Measurements from ENCODE around the gene ABHD6.
A peak's percentile ranks its signal among the peaks of the same experiment; 100 is the strongest.

The ABHD6 gene

DNA sequence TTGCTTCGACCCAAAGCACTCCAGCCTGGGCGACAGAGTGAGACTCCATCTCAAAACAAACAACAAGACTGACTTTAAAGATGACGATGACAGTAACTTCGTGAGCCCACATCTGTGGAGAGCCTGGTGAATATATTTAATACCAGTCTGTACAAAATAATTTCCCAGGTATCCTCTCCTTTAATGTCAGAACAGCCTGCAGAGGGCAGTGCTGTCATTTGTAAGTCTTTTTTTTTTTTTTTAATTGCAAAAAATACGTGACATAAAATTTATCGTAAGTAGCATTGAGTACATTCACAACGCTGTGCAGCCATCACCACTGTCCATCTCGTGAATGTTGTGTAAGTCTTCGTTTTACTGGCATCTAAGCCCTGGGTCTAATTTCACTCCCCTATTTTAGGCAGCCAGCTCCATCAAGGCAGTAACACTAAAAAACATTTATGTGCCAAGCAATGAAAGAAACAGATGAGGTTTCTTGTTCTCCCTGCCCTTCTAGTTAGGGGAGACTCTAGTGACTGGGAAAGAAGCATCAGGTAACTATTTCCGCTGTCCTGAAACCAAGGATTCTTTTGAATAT is 70.1 kb downstream of the ABHD6 start:
- peaks cover 18% of the 10 kb centered on the region in 2 donors for H3K4me1 ChIP-seq (ENCODE audit: control insufficient read depth in 2 of 2, insufficient read depth in 2 of 2, low read length in 2 of 2)
- H3K36me3 ChIP-seq (ENCODE audit: control insufficient read depth in 2 of 2, insufficient read depth in 2 of 2, low read length in 2 of 2): peaks cover 25 to 29% of the 10 kb centered on the region in 2 donors
- H3K4me3 ChIP-seq (ENCODE audit: low read length in 2 of 2): peak overlapping the region; percentile 96 to 97
- H3K9me3 ChIP-seq (ENCODE audit: control insufficient read depth in 2 of 2, low read length in 2 of 2): no peaks in the 10 kb centered on the region
- peak overlapping the region in 1 of 2 donors; percentile 98 for H3K27ac ChIP-seq (ENCODE audit: low read depth in 2 of 2, low read length in 2 of 2)
- no peaks in the 10 kb centered on the region for H3K27me3 ChIP-seq (ENCODE audit: control insufficient read depth in 2 of 2, insufficient read depth in 2 of 2, low read length in 2 of 2)
- peak overlapping the region; percentile 92 to 97 for H3K9ac ChIP-seq (ENCODE audit: low read depth in 1 of 2, low read length in 2 of 2)

DNA sequence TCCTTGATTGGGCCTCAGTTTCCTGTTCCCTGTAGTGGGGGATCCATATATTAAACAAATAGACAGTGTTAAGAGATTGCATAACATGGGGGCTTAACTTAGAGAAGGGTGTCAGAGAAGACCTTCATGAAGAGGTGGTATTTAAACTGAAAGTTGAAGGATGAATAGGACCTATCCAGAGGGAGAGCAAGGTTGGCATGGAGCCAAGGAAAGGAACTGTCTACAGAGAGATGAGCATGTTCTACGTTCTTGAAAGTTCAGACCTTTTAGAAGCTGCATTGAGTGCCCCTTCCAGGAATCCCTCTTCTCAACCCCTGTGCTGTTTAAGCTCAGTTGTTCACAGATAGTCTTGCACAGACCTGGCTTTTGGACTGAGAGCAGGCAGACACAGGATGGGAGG is 71.1 kb downstream of the ABHD6 start:
- peaks cover 18% of the 10 kb centered on the region in 2 donors for H3K4me1 ChIP-seq (ENCODE audit: control insufficient read depth in 2 of 2, insufficient read depth in 2 of 2, low read length in 2 of 2)
- H3K9ac ChIP-seq (ENCODE audit: low read depth in 1 of 2, low read length in 2 of 2): peak overlapping the region in 1 of 2 donors; percentile 42
- H3K36me3 ChIP-seq (ENCODE audit: control insufficient read depth in 2 of 2, insufficient read depth in 2 of 2, low read length in 2 of 2): peaks cover 28 to 29% of the 10 kb centered on the region in 2 donors
- no peak overlapping the region for H3K27ac ChIP-seq (ENCODE audit: low read depth in 2 of 2, low read length in 2 of 2)
- peak overlapping the region in 1 of 2 donors; percentile 5 for H3K4me3 ChIP-seq (ENCODE audit: low read length in 2 of 2)
- H3K27me3 ChIP-seq (ENCODE audit: control insufficient read depth in 2 of 2, insufficient read depth in 2 of 2, low read length in 2 of 2): no peaks in the 10 kb centered on the region
- no peaks in the 10 kb centered on the region for H3K9me3 ChIP-seq (ENCODE audit: control insufficient read depth in 2 of 2, low read length in 2 of 2)

DNA sequence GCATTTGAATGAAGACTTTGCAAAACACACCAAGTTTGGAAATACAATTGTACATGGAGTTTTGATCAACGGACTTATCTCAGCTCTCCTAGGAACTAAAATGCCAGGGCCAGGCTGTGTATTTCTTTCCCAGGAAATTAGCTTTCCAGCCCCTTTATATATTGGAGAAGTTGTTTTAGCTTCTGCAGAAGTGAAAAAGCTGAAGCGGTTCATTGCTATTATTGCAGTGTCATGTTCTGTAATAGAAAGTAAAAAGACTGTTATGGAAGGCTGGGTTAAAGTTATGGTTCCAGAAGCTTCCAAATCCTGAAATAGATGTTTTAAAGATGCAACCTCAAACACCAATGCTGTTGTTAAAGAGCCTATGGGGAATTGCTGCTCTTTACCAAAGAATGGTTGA is 80.2 kb downstream of the ABHD6 start:
- Histone ChIP-seq H3K36me3 (ENCODE audit: control insufficient read depth in 2 of 2, insufficient read depth in 2 of 2, low read length in 2 of 2) (peaks cover 28 to 49% of the 10 kb centered on the region in 2 donors), H3K4me3 (ENCODE audit: low read length in 2 of 2) (no peak overlapping the region), H3K27me3 (ENCODE audit: control insufficient read depth in 2 of 2, insufficient read depth in 2 of 2, low read length in 2 of 2) (no peaks in the 10 kb centered on the region), H3K4me1 (ENCODE audit: control insufficient read depth in 2 of 2, insufficient read depth in 2 of 2, low read length in 2 of 2) (no peaks in the 10 kb centered on the region), H3K9me3 (ENCODE audit: control insufficient read depth in 2 of 2, low read length in 2 of 2) (no peaks in the 10 kb centered on the region), H3K9ac (ENCODE audit: low read depth in 1 of 2, low read length in 2 of 2) (no peak overlapping the region), H3K27ac (ENCODE audit: low read depth in 2 of 2, low read length in 2 of 2) (no peak overlapping the region)

DNA sequence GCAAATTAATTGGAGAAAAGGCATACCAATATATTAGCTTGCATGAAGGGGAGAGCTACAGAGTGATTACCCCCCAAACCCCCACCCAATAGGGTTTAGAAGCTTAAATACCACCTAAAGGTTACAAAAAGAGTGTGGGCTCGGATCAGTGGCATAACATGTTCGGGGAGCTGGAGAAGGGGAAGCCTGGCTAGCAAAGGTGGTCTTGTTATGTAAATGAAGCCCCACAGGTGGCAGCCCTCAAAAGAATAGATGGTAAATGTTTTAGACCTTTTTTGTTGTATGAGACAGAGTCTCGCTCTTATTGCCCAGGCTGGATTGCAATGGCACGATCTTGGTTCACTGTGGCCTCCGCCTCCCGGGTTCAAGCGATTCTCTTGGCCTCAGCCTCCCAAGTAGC is 84.2 kb downstream of the ABHD6 start:
- H3K9me3 ChIP-seq (ENCODE audit: control insufficient read depth in 2 of 2, low read length in 2 of 2): no peaks in the 10 kb centered on the region
- H3K4me1 ChIP-seq (ENCODE audit: control insufficient read depth in 2 of 2, insufficient read depth in 2 of 2, low read length in 2 of 2): peaks cover 6 to 11% of the 10 kb centered on the region in 2 donors
- no peak overlapping the region for H3K9ac ChIP-seq (ENCODE audit: low read depth in 1 of 2, low read length in 2 of 2)
- H3K4me3 ChIP-seq (ENCODE audit: low read length in 2 of 2): no peak overlapping the region
- no peak overlapping the region for H3K27ac ChIP-seq (ENCODE audit: low read depth in 2 of 2, low read length in 2 of 2)
- H3K36me3 ChIP-seq (ENCODE audit: control insufficient read depth in 2 of 2, insufficient read depth in 2 of 2, low read length in 2 of 2): peaks cover 14 to 23% of the 10 kb centered on the region in 2 donors
- no peaks in the 10 kb centered on the region for H3K27me3 ChIP-seq (ENCODE audit: control insufficient read depth in 2 of 2, insufficient read depth in 2 of 2, low read length in 2 of 2)

DNA sequence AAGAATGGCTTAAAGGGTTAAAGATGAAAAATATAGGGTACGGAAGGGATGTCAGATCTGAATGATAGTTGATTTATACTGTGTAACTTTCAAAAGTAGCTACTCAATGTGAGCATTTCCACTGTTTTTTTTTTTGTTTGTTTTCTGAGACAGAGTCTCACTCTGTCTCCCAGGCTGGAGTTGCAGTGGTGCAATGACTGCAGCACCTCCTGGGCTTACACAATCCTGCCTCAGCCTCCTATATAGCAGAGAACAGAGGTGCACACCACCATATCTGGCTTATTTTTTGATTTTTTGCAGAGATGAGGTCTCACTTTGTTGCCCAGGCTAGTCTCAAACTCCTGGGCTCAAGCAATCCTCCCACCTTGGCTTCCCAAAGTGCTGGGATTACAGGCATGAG is 85.2 kb downstream of the ABHD6 start:
- Histone ChIP-seq H3K36me3 (ENCODE audit: control insufficient read depth in 2 of 2, insufficient read depth in 2 of 2, low read length in 2 of 2) (peaks cover 6 to 14% of the 10 kb centered on the region in 2 donors), H3K27me3 (ENCODE audit: control insufficient read depth in 2 of 2, insufficient read depth in 2 of 2, low read length in 2 of 2) (no peaks in the 10 kb centered on the region), H3K4me1 (ENCODE audit: control insufficient read depth in 2 of 2, insufficient read depth in 2 of 2, low read length in 2 of 2) (peaks cover 6 to 11% of the 10 kb centered on the region in 2 donors), H3K27ac (ENCODE audit: low read depth in 2 of 2, low read length in 2 of 2) (no peak overlapping the region), H3K9me3 (ENCODE audit: control insufficient read depth in 2 of 2, low read length in 2 of 2) (no peaks in the 10 kb centered on the region), H3K4me3 (ENCODE audit: low read length in 2 of 2) (no peak overlapping the region), H3K9ac (ENCODE audit: low read depth in 1 of 2, low read length in 2 of 2) (no peak overlapping the region)

DNA sequence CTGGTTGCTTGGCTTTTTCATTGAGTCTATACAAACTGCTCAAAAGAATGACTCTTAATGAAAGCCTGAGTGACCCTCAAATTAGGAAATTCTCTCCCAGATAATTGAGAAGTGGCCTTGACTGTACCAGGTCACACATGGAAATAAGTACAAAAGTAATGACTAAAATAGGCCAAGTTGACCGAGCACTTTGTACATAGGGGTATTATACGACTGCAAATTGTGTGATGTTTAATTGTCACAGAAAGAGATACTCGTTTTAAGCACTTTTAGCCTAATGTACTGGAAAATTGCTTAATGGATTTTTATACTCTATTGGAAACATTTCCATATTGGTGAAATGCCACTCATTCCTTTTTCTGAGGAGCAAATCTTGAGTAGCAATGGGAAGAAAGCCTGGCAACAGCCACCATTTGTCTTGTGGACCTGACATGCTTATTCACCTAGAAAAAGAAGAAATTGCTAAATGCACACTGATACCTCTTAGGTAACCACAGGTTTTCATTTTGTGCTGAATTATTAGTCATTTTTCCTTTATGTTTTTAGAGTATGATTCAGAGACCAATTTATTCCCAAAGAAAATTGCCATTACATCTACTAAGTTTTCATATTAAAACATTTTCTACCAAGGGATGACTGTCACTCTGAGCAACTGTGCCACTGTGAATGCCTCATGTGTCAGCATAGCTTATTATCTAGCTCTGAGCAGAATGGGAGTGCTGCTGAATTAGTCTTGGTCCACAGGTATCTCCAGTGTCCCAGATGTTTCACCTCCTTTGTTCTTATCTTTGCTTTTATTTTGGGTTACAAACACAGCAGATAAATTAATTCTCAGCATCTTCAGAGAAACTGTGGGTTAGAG is 86.2 kb downstream of the ABHD6 start:
- no peak overlapping the region for H3K27ac ChIP-seq (ENCODE audit: low read depth in 2 of 2, low read length in 2 of 2)
- H3K27me3 ChIP-seq (ENCODE audit: control insufficient read depth in 2 of 2, insufficient read depth in 2 of 2, low read length in 2 of 2): no peaks in the 10 kb centered on the region

DNA sequence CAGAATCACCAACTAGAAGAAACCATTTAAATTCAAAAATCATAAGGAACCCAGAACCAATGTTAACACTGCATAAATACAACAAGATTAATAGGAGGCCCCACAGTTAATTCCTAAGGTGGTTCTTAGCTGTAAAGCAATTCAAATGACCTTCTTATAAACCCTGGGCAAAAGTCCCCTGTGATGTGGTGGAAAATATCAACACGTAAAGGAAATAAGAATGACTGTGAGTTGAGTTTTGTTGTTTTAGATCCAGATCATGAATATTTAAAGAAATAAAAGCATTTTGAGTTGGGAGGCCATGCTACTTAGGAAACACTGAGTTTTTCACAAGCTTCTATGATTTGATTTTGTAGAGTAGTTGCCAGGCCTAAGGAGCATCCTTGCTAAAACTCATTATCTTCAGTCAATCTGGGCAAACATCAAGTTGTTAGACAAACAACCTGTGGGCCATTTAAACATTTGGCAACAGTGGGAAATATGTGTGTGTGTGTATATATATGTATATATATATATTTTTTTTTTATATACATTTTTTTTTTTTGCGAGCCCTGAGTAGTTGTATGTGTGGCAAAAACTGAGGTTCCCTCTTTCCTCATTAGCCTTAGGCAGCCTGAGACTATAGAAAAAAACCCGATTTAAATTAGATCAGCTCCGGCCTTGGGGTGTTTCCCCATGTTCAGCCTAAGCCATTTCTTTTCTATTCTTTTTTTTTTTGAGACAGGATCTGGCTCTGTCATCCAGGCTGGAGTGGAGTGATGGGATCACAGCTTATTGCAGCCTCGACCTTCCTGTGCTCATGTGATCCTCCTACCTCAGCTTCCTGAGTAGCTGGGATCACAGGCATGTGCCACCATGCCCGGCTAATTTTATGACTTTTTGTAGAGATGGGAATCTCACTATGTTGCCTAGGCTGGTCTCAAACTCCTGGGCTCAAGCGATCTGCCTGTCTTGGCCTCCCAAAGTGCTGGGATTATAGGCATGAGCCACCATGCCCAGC is 87.1 kb downstream of the ABHD6 start:
- peaks cover 0 to 2% of the 10 kb centered on the region in 2 donors for H3K36me3 ChIP-seq (ENCODE audit: control insufficient read depth in 2 of 2, insufficient read depth in 2 of 2, low read length in 2 of 2)
- H3K27me3 ChIP-seq (ENCODE audit: control insufficient read depth in 2 of 2, insufficient read depth in 2 of 2, low read length in 2 of 2): no peaks in the 10 kb centered on the region
- H3K4me3 ChIP-seq (ENCODE audit: low read length in 2 of 2): peak overlapping the region in 1 of 2 donors; percentile 33
- peak overlapping the region in 1 of 2 donors; percentile 34 for H3K9ac ChIP-seq (ENCODE audit: low read depth in 1 of 2, low read length in 2 of 2)
- no peaks in the 10 kb centered on the region for H3K9me3 ChIP-seq (ENCODE audit: control insufficient read depth in 2 of 2, low read length in 2 of 2)
- peaks cover 6 to 11% of the 10 kb centered on the region in 2 donors for H3K4me1 ChIP-seq (ENCODE audit: control insufficient read depth in 2 of 2, insufficient read depth in 2 of 2, low read length in 2 of 2)
- peak overlapping the region; percentile 32 for H3K27ac ChIP-seq (ENCODE audit: low read depth in 2 of 2, low read length in 2 of 2)

More for the DNA sequence above, 86.2 kb downstream of the ABHD6 start:
- H3K4me1 ChIP-seq (ENCODE audit: control insufficient read depth in 2 of 2, insufficient read depth in 2 of 2, low read length in 2 of 2): peaks cover 6 to 11% of the 10 kb centered on the region in 2 donors
- H3K9ac ChIP-seq (ENCODE audit: low read depth in 1 of 2, low read length in 2 of 2): no peak overlapping the region
- no peak overlapping the region for H3K4me3 ChIP-seq (ENCODE audit: low read length in 2 of 2)
- peaks cover 6% of the 10 kb centered on the region in 2 donors for H3K36me3 ChIP-seq (ENCODE audit: control insufficient read depth in 2 of 2, insufficient read depth in 2 of 2, low read length in 2 of 2)
- no peaks in the 10 kb centered on the region for H3K9me3 ChIP-seq (ENCODE audit: control insufficient read depth in 2 of 2, low read length in 2 of 2)

DNA sequence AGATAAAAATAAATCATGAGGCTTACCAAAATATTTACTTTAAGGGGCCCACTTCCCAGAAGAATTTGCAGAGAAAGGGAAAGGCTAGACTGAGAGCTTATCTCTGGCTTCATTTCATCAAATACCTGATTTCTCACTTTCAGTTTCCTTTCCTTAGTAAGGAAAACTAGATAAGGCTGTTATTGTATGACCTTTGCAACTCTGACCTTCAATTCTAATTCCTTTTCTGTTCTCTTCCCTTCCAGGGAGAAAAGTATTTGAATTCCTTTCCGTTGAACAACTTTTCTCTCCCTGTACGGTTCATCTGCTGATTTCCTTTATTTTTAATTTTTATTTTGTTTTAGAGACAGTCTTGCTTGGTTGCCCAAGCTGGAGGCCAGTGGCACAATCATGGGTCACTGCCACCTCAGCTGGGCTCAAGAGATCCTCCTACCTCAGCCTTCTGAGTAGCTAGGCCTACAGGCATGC is 88.0 kb downstream of the ABHD6 start:
- Histone ChIP-seq H3K27ac (ENCODE audit: low read depth in 2 of 2, low read length in 2 of 2) (peak overlapping the region; percentile 32), H3K9ac (ENCODE audit: low read depth in 1 of 2, low read length in 2 of 2) (peak overlapping the region in 1 of 2 donors; percentile 34), H3K4me1 (ENCODE audit: control insufficient read depth in 2 of 2, insufficient read depth in 2 of 2, low read length in 2 of 2) (peaks cover 6 to 11% of the 10 kb centered on the region in 2 donors)

DNA sequence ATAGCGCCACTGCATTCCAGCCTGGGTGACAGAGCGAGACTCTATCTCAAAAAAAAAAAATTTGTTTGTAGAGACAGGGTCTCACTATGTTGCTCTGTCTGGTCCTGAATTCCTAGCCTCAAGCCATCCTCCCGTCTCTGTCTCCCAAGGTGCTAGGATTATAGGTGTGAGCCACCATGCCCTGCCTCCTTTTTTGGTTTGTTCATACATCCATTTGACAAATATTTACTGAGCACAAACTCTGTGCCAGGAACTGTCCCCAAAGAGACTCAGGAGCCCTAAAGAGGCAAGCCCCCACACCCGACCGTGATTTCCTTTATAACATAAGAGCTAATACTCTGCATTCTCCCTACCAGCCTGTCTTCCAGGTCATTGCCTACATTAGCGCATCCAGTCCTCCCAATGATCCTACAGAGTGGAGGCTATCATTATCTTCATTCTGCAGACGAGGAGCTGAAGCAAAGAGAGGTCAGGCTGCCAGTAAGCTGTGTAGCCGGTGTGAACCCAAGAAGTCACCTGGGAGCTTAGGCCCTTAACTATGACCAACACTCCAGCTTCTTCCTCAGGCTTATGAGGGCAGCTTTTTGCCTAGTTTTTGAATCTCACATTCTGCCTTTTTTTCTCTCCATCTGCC is 88.8 kb downstream of the ABHD6 start:
- H3K27me3 ChIP-seq (ENCODE audit: control insufficient read depth in 2 of 2, insufficient read depth in 2 of 2, low read length in 2 of 2): no peaks in the 10 kb centered on the region
- H3K36me3 ChIP-seq (ENCODE audit: control insufficient read depth in 2 of 2, insufficient read depth in 2 of 2, low read length in 2 of 2): no peaks in the 10 kb centered on the region
- no peaks in the 10 kb centered on the region for H3K9me3 ChIP-seq (ENCODE audit: control insufficient read depth in 2 of 2, low read length in 2 of 2)
- no peak overlapping the region for H3K4me3 ChIP-seq (ENCODE audit: low read length in 2 of 2)
- no peak overlapping the region for H3K9ac ChIP-seq (ENCODE audit: low read depth in 1 of 2, low read length in 2 of 2)
- H3K27ac ChIP-seq (ENCODE audit: low read depth in 2 of 2, low read length in 2 of 2): no peak overlapping the region
- peaks cover 6 to 11% of the 10 kb centered on the region in 2 donors for H3K4me1 ChIP-seq (ENCODE audit: control insufficient read depth in 2 of 2, insufficient read depth in 2 of 2, low read length in 2 of 2)

More for the DNA sequence above, 88.0 kb downstream of the ABHD6 start:
- Histone ChIP-seq H3K36me3 (ENCODE audit: control insufficient read depth in 2 of 2, insufficient read depth in 2 of 2, low read length in 2 of 2) (peaks cover 0 to 2% of the 10 kb centered on the region in 2 donors), H3K4me3 (ENCODE audit: low read length in 2 of 2) (no peak overlapping the region), H3K9me3 (ENCODE audit: control insufficient read depth in 2 of 2, low read length in 2 of 2) (no peaks in the 10 kb centered on the region), H3K27me3 (ENCODE audit: control insufficient read depth in 2 of 2, insufficient read depth in 2 of 2, low read length in 2 of 2) (no peaks in the 10 kb centered on the region)

Measured in mucosa of rectum (tissue), 2 donors.